Omental fat pad (tissue), 4 donors: ENCODE data around the gene PDE3A. TPM values are rescaled to one million over a fixed set of nuclear protein-coding genes. Genes with fewer than 3 reads are reported as not detected.
"Not testable (repeated sequence)": the region's sequence is repeated elsewhere in the genome, so short reads cannot be mapped to it uniquely, and the experiment has no call there.

Source experiments
- ATAC-seq: fragments of 150-250 bp; one replicate; pipeline ENCODE4 v1.9.1; 2016; ENCODE audit warnings: mild to moderate bottlenecking, moderate library complexity; ENCODE audit not compliant: low FRiP score
- DNase-seq: peaks from one replicate; pipeline ENCODE4 v3.0.0-alpha.2; 2019; ENCODE audit warnings: low spot score
- total RNA-seq, 4 donors: library from RNA; depleted of rRNA; stranded (reverse); fragments of >200 nt; gene quantifications; one replicate each; pipeline ENCODE4 v1.1.0, GENCODE V29; 2016
- TF ChIP-seq, protein P1 (sequence below), 3 donors: fragments of 450-650 bp; IDR thresholded peaks; one replicate each; pipeline ENCODE4 v1.5.1; 2016 to 2017; ENCODE audit warnings: antibody characterized with exemption in 3 of 3, mild to moderate bottlenecking in 3 of 3, moderate library complexity in 2 of 3

PDE3A gene
- total RNA-seq, result 10 to 100 TPM; 10.9 to 18.6 (median 13.7) TPM

DNA sequence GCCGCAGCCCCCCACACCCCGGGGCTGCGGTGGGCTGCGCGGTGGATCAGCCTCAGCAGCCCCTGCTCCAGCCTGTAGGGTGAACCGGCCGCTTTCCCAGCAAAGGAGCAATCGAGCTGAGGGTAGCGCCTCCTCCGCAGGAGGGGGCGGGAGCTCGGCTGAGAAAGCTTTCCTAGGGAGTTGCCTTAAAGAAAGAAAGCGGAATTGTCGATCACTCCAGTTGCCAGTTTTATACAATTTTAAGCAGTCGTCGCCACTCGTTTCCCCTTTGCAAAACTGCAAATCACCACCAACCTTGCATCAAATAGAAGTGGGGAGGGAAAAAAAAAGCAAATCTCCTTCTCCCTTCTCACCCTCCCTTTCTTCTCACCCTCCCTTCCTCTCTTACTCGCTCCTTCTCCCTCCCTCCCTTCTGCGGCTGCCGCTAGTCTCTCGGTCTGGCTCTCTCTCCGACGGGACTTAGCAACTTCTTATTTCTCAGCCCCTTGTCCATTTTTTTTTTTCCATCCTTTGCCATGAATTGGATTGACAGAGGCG, at the start of gene PDE3A:
PDE3A (plus strand) TSS at position 424 of the 537 bp plus-strand sequence. CDS start 748 bp downstream, outside the sequence.
- DNase-seq (no peak), ATAC-seq (peak; percentile 81)
- TF ChIP-seq, protein P1, sequence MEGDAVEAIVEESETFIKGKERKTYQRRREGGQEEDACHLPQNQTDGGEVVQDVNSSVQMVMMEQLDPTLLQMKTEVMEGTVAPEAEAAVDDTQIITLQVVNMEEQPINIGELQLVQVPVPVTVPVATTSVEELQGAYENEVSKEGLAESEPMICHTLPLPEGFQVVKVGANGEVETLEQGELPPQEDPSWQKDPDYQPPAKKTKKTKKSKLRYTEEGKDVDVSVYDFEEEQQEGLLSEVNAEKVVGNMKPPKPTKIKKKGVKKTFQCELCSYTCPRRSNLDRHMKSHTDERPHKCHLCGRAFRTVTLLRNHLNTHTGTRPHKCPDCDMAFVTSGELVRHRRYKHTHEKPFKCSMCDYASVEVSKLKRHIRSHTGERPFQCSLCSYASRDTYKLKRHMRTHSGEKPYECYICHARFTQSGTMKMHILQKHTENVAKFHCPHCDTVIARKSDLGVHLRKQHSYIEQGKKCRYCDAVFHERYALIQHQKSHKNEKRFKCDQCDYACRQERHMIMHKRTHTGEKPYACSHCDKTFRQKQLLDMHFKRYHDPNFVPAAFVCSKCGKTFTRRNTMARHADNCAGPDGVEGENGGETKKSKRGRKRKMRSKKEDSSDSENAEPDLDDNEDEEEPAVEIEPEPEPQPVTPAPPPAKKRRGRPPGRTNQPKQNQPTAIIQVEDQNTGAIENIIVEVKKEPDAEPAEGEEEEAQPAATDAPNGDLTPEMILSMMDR (IDR thresholded peaks at IDR 0.05), result no peak

DNA sequence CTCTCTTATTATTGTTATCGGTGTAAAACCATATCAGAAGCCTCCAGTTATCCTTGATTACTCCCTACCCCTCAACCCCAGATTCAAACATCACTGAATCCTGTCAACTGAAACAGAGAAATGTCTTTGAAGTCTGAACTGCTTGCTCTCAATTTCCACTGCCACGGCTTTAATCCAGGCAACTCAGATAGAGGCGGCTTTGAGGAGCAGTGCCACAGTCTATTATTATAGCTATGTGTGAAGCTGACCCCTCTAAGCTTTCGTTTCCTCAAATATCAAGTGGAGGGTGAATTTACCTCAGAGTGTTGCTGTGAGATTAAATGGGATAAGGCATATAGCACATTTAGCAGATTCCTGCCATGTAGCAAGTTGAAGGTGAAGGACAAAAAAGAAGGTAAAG, 49.0 kb upstream of the PDE3A start:
- ATAC-seq, result no peak
- DNase-seq, result no peak
- TF ChIP-seq, protein P1 (IDR thresholded peaks at IDR 0.05), result no peak

DNA sequence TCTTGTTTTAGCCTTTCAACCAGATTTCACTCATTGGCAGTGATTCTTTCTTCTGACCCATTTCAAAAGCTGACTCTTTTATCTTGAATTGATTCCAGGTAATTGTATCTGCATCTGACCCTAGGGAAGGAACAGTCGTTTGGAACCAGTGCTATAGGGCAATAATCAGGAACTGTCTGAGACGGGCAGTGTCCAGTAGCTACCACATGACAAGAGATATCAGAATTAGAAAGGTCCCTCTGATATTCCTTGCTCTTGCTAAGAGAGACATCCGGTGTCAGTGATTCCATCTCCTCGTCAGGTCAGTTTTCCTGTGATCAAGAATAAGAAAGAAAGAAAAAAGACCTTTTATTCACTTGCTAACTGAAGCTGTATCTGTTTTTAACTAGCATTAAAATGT, 47.8 kb upstream of the PDE3A start:
- no peak for ATAC-seq
- TF ChIP-seq, protein P1 (IDR thresholded peaks at IDR 0.05), result no peak

DNA sequence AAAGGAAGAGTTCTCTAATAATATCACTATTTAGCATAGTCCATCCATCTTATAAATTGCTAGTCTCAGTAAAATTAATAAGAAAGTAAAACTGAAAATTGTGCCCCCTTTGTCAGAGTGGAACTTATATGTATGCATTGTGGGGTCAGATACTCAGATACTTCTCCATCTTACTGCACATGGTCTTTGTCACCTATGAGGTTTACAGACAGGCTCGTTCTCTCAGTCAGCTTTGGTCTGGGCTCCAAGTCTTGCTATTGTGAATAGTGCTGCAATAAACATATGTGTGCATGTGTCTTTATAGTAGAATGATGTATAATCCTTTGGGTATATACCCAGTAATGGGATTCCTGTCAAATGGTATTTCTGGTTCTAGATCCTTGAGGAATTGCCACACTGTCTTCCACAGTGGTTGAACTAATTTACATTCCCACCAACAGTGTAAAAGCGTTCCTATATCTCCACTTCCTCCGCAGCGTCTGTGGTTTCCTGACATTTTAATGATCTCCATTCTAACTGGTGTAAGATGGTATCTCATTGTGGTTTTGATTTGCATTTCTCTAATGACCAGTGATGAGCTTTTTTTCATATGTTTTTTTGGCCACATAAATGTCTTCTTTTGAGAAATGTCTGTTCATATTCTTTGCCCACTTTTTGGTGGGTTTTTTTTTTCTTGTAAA, 37.4 kb upstream of the PDE3A start:
- not testable (repeated sequence) for ATAC-seq, DNase-seq

More for the DNA sequence above, 47.8 kb upstream of the PDE3A start:
- DNase-seq, result no peak

DNA sequence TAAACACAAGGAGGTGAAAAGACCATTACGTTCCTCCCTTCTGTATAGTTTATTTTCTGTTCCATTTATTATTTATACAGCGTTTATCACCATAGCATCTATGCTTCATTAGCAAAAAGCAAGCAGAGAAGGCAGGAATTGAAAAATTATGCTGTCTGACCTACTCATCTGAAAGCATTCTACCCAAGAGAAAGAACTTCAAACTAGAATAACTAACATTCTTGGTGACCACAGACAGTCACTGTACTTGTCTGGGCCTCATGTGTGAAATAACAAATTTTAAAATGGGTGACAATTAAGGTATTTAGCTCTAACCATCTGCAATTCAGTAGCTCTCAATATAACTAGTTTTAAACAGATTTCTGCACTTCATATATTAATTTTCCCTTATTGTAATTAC, 29.3 kb upstream of the PDE3A start:
- no peak for ATAC-seq
- TF ChIP-seq, protein P1 (IDR thresholded peaks at IDR 0.05), result no peak
- DNase-seq, result no peak

DNA sequence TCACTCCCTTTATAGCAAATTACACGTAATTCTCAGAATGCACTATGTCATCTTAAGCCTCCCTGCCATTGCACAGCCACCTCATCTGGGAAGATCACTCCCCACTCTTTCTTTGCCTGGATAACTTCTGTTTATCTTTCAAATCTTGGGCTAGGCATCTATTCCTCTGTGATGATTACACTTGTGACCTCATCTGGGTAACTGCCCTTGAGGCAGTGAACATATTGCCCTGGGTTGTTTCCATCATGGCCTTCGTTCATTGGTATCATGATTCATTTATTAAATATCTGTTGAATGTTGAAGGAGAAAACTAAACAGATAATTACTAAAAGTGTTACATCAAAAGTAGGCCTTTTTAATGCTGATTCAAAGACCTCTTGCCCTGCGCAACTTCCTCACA, 26.2 kb upstream of the PDE3A start:
- DNase-seq, result no peak
- TF ChIP-seq, protein P1 (IDR thresholded peaks at IDR 0.05), result no peak
- ATAC-seq, result no peak

DNA sequence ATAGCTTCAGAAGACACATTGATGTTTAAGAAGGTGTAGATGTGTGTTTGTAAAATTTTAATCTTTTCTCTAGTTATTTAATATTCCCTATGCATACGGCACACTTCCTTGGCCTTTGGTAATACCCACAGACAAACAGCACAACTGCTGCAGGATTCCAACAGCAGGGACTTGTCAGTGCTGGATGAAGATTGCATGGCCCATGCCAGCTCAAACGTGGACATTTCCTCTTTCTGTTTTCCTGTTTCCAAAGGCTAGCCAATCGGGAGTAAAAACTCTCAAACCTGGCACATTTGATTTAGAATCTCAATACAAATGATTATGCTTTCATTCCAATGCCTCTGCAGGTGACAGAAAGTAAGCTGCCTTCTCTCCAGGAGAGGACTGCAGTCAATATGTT, 22.5 kb upstream of the PDE3A start:
- TF ChIP-seq, protein P1 (IDR thresholded peaks at IDR 0.05), result no peak
- ATAC-seq, result no peak
- no peak for DNase-seq
